Keratinocyte (primary cell): ENCODE results near the gene RELL1. TPM values are rescaled to one million over a fixed set of nuclear protein-coding genes. Genes with fewer than 3 reads are reported as not detected.

ENCODE experiments used
- DNase-seq: peaks from one replicate; pipeline ENCODE4 v3.0.0-alpha.2; 2011; ENCODE audit warnings: low read depth, missing footprints, low spot score
- FAIRE-seq: peaks from 2 replicates; lab custom pipeline; 2011; peaks lifted over from hg19 to GRCh38; lab: Jason Lieb, UNC
- H2AFZ ChIP-seq: 2 replicates; pipeline ENCODE4 v1.6.0; 2012; ENCODE audit warnings: low read length, control low read depth, inconsistent platforms; ENCODE audit not compliant: control insufficient read depth
- H3K27ac ChIP-seq: 2 replicates; pipeline ENCODE4 v1.5.1; 2011; ENCODE audit warnings: low read length; ENCODE audit not compliant: control insufficient read depth, insufficient read depth
- H3K27me3 ChIP-seq: 3 replicates; pipeline ENCODE4 v1.6.0; 2011; ENCODE audit warnings: low read length; ENCODE audit not compliant: control insufficient read depth, insufficient read depth; ENCODE audit errors: extremely low read depth
- H3K36me3 ChIP-seq, 2 experiments: 2 replicates in 1 of 2; 3 replicates in 1 of 2; pipeline ENCODE4 v1.5.1; 2011; ENCODE audit warnings: low read length in 2 of 2, mild to moderate bottlenecking in 1 of 2; ENCODE audit not compliant: control insufficient read depth in 2 of 2, insufficient read depth in 2 of 2; ENCODE audit errors: extremely low read depth in 1 of 2
- H3K4me1 ChIP-seq: 3 replicates; pipeline ENCODE4 v1.5.1; 2011; ENCODE audit warnings: low read length; ENCODE audit not compliant: control insufficient read depth, insufficient read depth; ENCODE audit errors: extremely low read depth
- H3K4me2 ChIP-seq: 3 replicates; pipeline ENCODE4 v1.6.0; 2011; ENCODE audit warnings: low read depth, low read length; ENCODE audit not compliant: control insufficient read depth, insufficient read depth; ENCODE audit errors: extremely low read depth
- H3K4me3 ChIP-seq, 3 experiments: fragments of 200-600 bp in 1 of 3; sonication (generic) in 1 of 3; 2 replicates in 2 of 3; 3 replicates in 1 of 3; pipeline ENCODE4 v1.5.1; 2011 to 2016; ENCODE audit warnings: low read length in 3 of 3, mild to moderate bottlenecking in 3 of 3, control low read depth in 2 of 3, inconsistent platforms in 1 of 3, low read depth in 1 of 3, mixed read lengths in 1 of 3, mixed run types in 1 of 3, moderate library complexity in 1 of 3; ENCODE audit not compliant: control insufficient read depth in 2 of 3, insufficient read depth in 2 of 3; ENCODE audit errors: extremely low read depth in 1 of 3
- H3K79me2 ChIP-seq: 2 replicates; pipeline ENCODE4 v1.6.0; 2012; ENCODE audit warnings: low read length; ENCODE audit not compliant: control insufficient read depth, insufficient read depth
- H3K9ac ChIP-seq: 3 replicates; pipeline ENCODE4 v1.6.0; 2011; ENCODE audit warnings: low read length; ENCODE audit not compliant: control insufficient read depth, insufficient read depth; ENCODE audit errors: extremely low read depth
- H3K9me1 ChIP-seq: 3 replicates; pipeline ENCODE4 v1.6.0; 2011; ENCODE audit warnings: low read length; ENCODE audit not compliant: control insufficient read depth, insufficient read depth; ENCODE audit errors: extremely low read depth
- H3K9me3 ChIP-seq: 2 replicates; pipeline ENCODE4 v1.5.1; 2012; ENCODE audit warnings: low read depth, low read length; ENCODE audit not compliant: control insufficient read depth
- H4K20me1 ChIP-seq: 3 replicates; pipeline ENCODE4 v1.6.0; 2011; ENCODE audit warnings: low read length; ENCODE audit not compliant: control insufficient read depth, insufficient read depth; ENCODE audit errors: extremely low read depth
- CTCF ChIP-seq, 3 experiments: IDR thresholded peaks in 1 of 3; conservative IDR thresholded peaks in 1 of 3; optimal IDR thresholded peaks in 1 of 3; 2 replicates in 2 of 3; 3 replicates in 1 of 3; pipeline versions ENCODE3 to v1.5.1; 2011; ENCODE audit warnings: low read length in 3 of 3, mild to moderate bottlenecking in 3 of 3, moderate library complexity in 2 of 3, control low read depth in 1 of 3, inconsistent platforms in 1 of 3; ENCODE audit not compliant: insufficient read depth in 2 of 3; ENCODE audit errors: extremely low read depth in 1 of 3
- EZH2 ChIP-seq: IDR thresholded peaks from one replicate; pipeline ENCODE4 v1.6.1; 2012; ENCODE audit warnings: inconsistent platforms, mild to moderate bottlenecking, low read length, moderate library complexity
- dilution Hi-C: fragments of 300-500 bp; cut with MboI; formaldehyde crosslinking; loops from one replicate; pipeline ENCODE4 v1.7.0; 2020; ENCODE audit warnings: low sequenced_read_pairs; ENCODE audit not compliant: extremely low pct_ligation_motif_present
- polyA plus RNA-seq, 5 experiments: library from polyadenylated mRNA; depleted of rRNA in 3 of 5; stranded (reverse) in 3 of 5; stranded (forward) in 1 of 5; unstranded in 1 of 5; fragments of >200 nt; gene quantifications; 1 replicate in 1 of 5; 2 replicates in 3 of 5; 3 replicates in 1 of 5; pipeline versions ENCODE4 v1.2.1 to v1.2.3, GENCODE V29; 2011 to 2012; ENCODE audit warnings: missing spikeins in 2 of 5, low read depth in 1 of 5, low replicate concordance in 1 of 5

Gene RELL1
- polyA plus RNA-seq, 1 donor (not counting 4 experiments of a cell fraction or from before 2014, with no cell fraction given): 9.3 TPM

- Histone ChIP-seq H3K27me3 (no peaks in the 10 kb centered on the region), H3K27ac (no peak overlapping the region), H2AFZ (no peak overlapping the region), H3K9me1 (no peaks in the 10 kb centered on the region), H4K20me1 (no peaks in the 10 kb centered on the region), H3K9ac (no peak overlapping the region), H3K4me1 (no peaks in the 10 kb centered on the region), H3K4me3 (no peak overlapping the region), H3K4me2 (no peak overlapping the region), H3K79me2 (no peaks in the 10 kb centered on the region), H3K36me3 (no peaks in the 10 kb centered on the region), H3K9me3 (no peaks in the 10 kb centered on the region)
- TF ChIP-seq CTCF (optimal IDR thresholded peaks at IDR 0.05 in 1 of 3, IDR thresholded peaks at IDR 0.05 in 1 of 3, conservative IDR thresholded peaks at IDR 0.05 in 1 of 3; ENCODE audit: extremely low read depth in 1 of 3, insufficient read depth in 2 of 3, low read length in 3 of 3): no peak
- TF ChIP-seq EZH2: no peak
- FAIRE-seq: no peak
- DNase-seq: no peak
- dilution Hi-C loops: no loop called here
These were observed 19.4 kb upstream of the RELL1 start for GRCh38 chr4:37705571-37705970.

GRCh38 chr4:37699868-37700481 lies 13.8 kb upstream of the RELL1 start:
- dilution Hi-C loops: no loop called here
- no peak for FAIRE-seq
- no peaks in the 10 kb centered on the region for H3K36me3 ChIP-seq

GRCh38 chr4:37697566-37697965 lies 11.4 kb upstream of the RELL1 start:
- no peak overlapping the region for H3K4me3 ChIP-seq
- no peak for FAIRE-seq
- H3K79me2 ChIP-seq: no peaks in the 10 kb centered on the region
- no peaks in the 10 kb centered on the region for H3K27me3 ChIP-seq
- H3K36me3 ChIP-seq: no peaks in the 10 kb centered on the region
- no peak overlapping the region for H3K27ac ChIP-seq
- no peak for DNase-seq
- peaks cover 16% of the 10 kb centered on the region for H3K4me1 ChIP-seq
- no peak for TF ChIP-seq EZH2
- TF ChIP-seq CTCF (optimal IDR thresholded peaks at IDR 0.05 in 1 of 3, IDR thresholded peaks at IDR 0.05 in 1 of 3, conservative IDR thresholded peaks at IDR 0.05 in 1 of 3; ENCODE audit: extremely low read depth in 1 of 3, insufficient read depth in 2 of 3, low read length in 3 of 3): no peak
- H3K9me3 ChIP-seq: no peaks in the 10 kb centered on the region
- H3K9me1 ChIP-seq: no peaks in the 10 kb centered on the region
- H3K9ac ChIP-seq: no peak overlapping the region
- dilution Hi-C loops: no loop called here
- H2AFZ ChIP-seq: no peak overlapping the region
- no peak overlapping the region for H3K4me2 ChIP-seq
- H4K20me1 ChIP-seq: no peaks in the 10 kb centered on the region

More at GRCh38 chr4:37699868-37700481, 13.8 kb upstream of the RELL1 start:
- Histone ChIP-seq H3K4me1 (no peaks in the 10 kb centered on the region), H3K27ac (no peak overlapping the region), H3K9me3 (no peaks in the 10 kb centered on the region), H3K9ac (no peak overlapping the region), H3K9me1 (no peaks in the 10 kb centered on the region), H3K4me3 (no peak overlapping the region), H4K20me1 (no peaks in the 10 kb centered on the region), H3K79me2 (no peaks in the 10 kb centered on the region), H3K27me3 (no peaks in the 10 kb centered on the region), H3K4me2 (no peak overlapping the region), H2AFZ (no peak overlapping the region)
- no peak for DNase-seq
- no peak for TF ChIP-seq EZH2
